Heart left ventricle (tissue), 16 donors: ENCODE results near the gene LMAN1L. TPM values are rescaled to one million over a fixed set of nuclear protein-coding genes. Genes with fewer than 3 reads are reported as not detected.

Source experiments
- ATAC-seq, 4 donors: fragments of 200-7000 bp; cut with Tn5 transposase; one replicate each; pipeline ENCODE4 v1.9.1; 2020 to 2022; ENCODE audit warnings: moderate library complexity in 4 of 4, mild to moderate bottlenecking in 3 of 4, moderate number of reproducible peaks in 1 of 4
- DNase-seq, 5 donors: peaks; one replicate each; pipeline ENCODE4 v3.0.0-alpha.2; 2020
- H3K27ac ChIP-seq, 12 donors: fragments of 200-600 bp; sonication (generic) in 4 of 12; one replicate each; pipeline versions ENCODE4 v1.5.0 to v1.8.0; 2016 to 2022; ENCODE audit warnings: mild to moderate bottlenecking in 2 of 12
- H3K27me3 ChIP-seq, 9 donors: fragments of 200-600 bp; sonication (generic) in 2 of 9; one replicate each; pipeline versions ENCODE4 v1.5.1 to v1.8.0; 2016 to 2022; ENCODE audit warnings: mild to moderate bottlenecking in 3 of 9
- H3K36me3 ChIP-seq, 9 donors: fragments of 200-600 bp; sonication (generic) in 2 of 9; one replicate each; pipeline versions ENCODE4 v1.5.0 to v1.8.0; 2018 to 2022; ENCODE audit warnings: mild to moderate bottlenecking in 2 of 9
- H3K4me1 ChIP-seq, 12 donors: fragments of 200-600 bp; sonication (generic) in 4 of 12; one replicate each; pipeline versions ENCODE4 v1.5.0 to v1.8.0; 2016 to 2022; ENCODE audit warnings: mild to moderate bottlenecking in 3 of 12
- H3K4me3 ChIP-seq, 12 donors: fragments of 200-600 bp; sonication (generic) in 4 of 12; one replicate each; pipeline versions ENCODE4 v1.5.0 to v1.8.0; 2017 to 2022; ENCODE audit warnings: mild to moderate bottlenecking in 9 of 12, moderate library complexity in 4 of 12
- H3K9me3 ChIP-seq, 12 donors: fragments of 200-600 bp; sonication (generic) in 4 of 12; one replicate each; pipeline versions ENCODE4 v1.5.0 to v1.8.0; 2016 to 2022; ENCODE audit warnings: mild to moderate bottlenecking in 1 of 12
- CTCF ChIP-seq, 12 donors: fragments of 200-600 bp; sonication (generic) in 4 of 12; IDR thresholded peaks; one replicate each; pipeline versions ENCODE4 v1.5.0 to v1.8.0; 2018 to 2022; ENCODE audit warnings: antibody characterized with exemption in 12 of 12, mild to moderate bottlenecking in 5 of 12
- POLR2A ChIP-seq, 2 donors: fragments of 450-650 bp; IDR thresholded peaks; one replicate each; pipeline ENCODE4 v1.6.1; 2017; ENCODE audit warnings: antibody characterized with exemption in 2 of 2, mild to moderate bottlenecking in 2 of 2, moderate library complexity in 2 of 2
- WGBS, 4 donors: extraction: QIAGEN DNeasy Blood & Tissue Kit in 2 of 4; methylation state at CpG; one replicate each; pipeline versions ENCODE4 v1.1.5 to v1.1.7; 2013 to 2018; 5-methylcytosine and 5-hydroxymethylcytosine counted together
- intact Hi-C, 10 donors: fragments of 100-400 bp; cut with DNase I; formaldehyde crosslinking; loops; one replicate each; pipeline versions ENCODE4 v1.11.1 to v1.14.2; 2022
- polyA plus RNA-seq, 2 donors: library from polyadenylated mRNA; stranded (reverse); fragments of 200-250 nt; gene quantifications; one replicate each; pipeline ENCODE4 v1.2.3, GENCODE V29; 2013
- total RNA-seq, 9 donors: library from RNA; depleted of rRNA in 2 of 9; stranded (reverse); fragments of >200 nt in 2 of 9; fragmentation: NEBNext Ultra II Directional in 3 of 9; extraction: Animal tissue kit (Norgen Biotek cat#: 25700) in 3 of 9; gene quantifications; one replicate each; pipeline versions ENCODE4 v1.1.0 to v1.2.4, GENCODE V29; 2016 to 2023
- donor health status: ischemic (EF 13 %, LVEDD 7.1; RV severe dilation, severe dysfunction).
- donor health status: healthy with polysubstance abuse.
- donor health status: DM: no; HTN: yes; CAD: no.
- donor health status: DM: no; HTN: no; CAD: no.
- donor health status: ischemic (EF 25% LVEDD 6.9; RV normal size, moderate dysfunction).
- donor health status: ischemic (EF 25% LVEDD 5.7; RV mildly dilated, moderate dysfunction).
- donor health status: healthy.
- donor health status: DM: yes; HTN: yes; CAD: no.
- donor health status: ischemic (EF 35%, LVEDD 5.7; RV mildly dilated, moderate dysfunction).
- donor health status: nonischemic (EF 11% LVEDD 7.7; RV severe dilation, severe dysfunction).
- donor health status: DM: yes; HTN: yes; CAD: no.
- donor health status: PGD.
- donor health status: ischemic (EF 29% LVEDD 5.4; RV normal size, mild dysfunction).
- donor health status: nonischemic (EF 23%, LVEDD 6.1; RV moderate dilation, normal function).

LMAN1L gene
- total and polyA plus RNA-seq, 11 donors = 0.19 to 16.3 (median 6.8) TPM; not detected in 1

GRCh38 chr15:74829486-74829885, 16.9 kb downstream of the LMAN1L start:
- Histone ChIP-seq H3K36me3 (no peaks in the 10 kb centered on the region), H3K27me3 (peaks cover 0 to 25% (median 16%) of the 10 kb centered on the region in 9 donors), H3K4me3 (no peak overlapping the region), H3K27ac (no peak overlapping the region), H3K9me3 (no peaks in the 10 kb centered on the region), H3K4me1 (peaks cover 0 to 20% (median 6%) of the 10 kb centered on the region in 12 donors)
- no peak for TF ChIP-seq CTCF (IDR thresholded peaks at IDR 0.05)
- no peak for TF ChIP-seq POLR2A (IDR thresholded peaks at IDR 0.05)
- intact Hi-C loops = no loop called here
- DNase-seq (no peak), ATAC-seq (no peak)
- WGBS, 4 donors = 62 to 69% (median 65%) methylated on average over 3 of the region's 3 CpGs

- Histone ChIP-seq H3K36me3 (no peaks in the 10 kb centered on the region), H3K27ac (no peak overlapping the region), H3K9me3 (no peaks in the 10 kb centered on the region), H3K27me3 (peaks cover 0 to 25% (median 16%) of the 10 kb centered on the region in 9 donors), H3K4me3 (no peak overlapping the region), H3K4me1 (peaks cover 0 to 20% (median 6%) of the 10 kb centered on the region in 12 donors)
- WGBS, 4 donors = 42 to 59% (median 50%) methylated on average over 5 to 6 of the region's 6 CpGs
- ATAC-seq (no peak), DNase-seq (no peak)
- TF ChIP-seq CTCF (IDR thresholded peaks at IDR 0.05) (no peak), POLR2A (IDR thresholded peaks at IDR 0.05) (no peak)
- intact Hi-C loops = loop anchor here in 1 of 10 donors (5.0 kb wide), 1 partner anchor 58 kb away; no protein-coding TSS in a partner anchor
Measured at GRCh38 chr15:74829991-74830390, 17.4 kb downstream of the LMAN1L start.

- H3K4me1 ChIP-seq = peaks cover 0 to 20% (median 6%) of the 10 kb centered on the region in 12 donors
- WGBS, 4 donors = 42 to 63% (median 56%) methylated on average over 5 of the region's 5 CpGs
- peak overlapping the region in 8 of 12 donors; percentile 17 to 78 (median 58) for H3K27ac ChIP-seq
- peaks cover 0 to 25% (median 16%) of the 10 kb centered on the region in 9 donors for H3K27me3 ChIP-seq
- peaks cover 0 to 6% (median 0%) of the 10 kb centered on the region in 9 donors for H3K36me3 ChIP-seq
- no peaks in the 10 kb centered on the region for H3K9me3 ChIP-seq
- ATAC-seq (peak; percentile 78 to 89 (median 80)), DNase-seq (peak in 4 of 5 donors; percentile 44 to 80 (median 68))
- intact Hi-C loops = loop anchor here in 1 of 10 donors (5.0 kb wide), 1 partner anchor 59 kb away; no protein-coding TSS in a partner anchor
- TF ChIP-seq POLR2A (IDR thresholded peaks at IDR 0.05) (no peak), CTCF (IDR thresholded peaks at IDR 0.05) (no peak)
- H3K4me3 ChIP-seq = no peak overlapping the region
Measured at GRCh38 chr15:74830868-74831267, 18.2 kb downstream of the LMAN1L start.

- H3K27ac ChIP-seq = peak overlapping the region in 7 of 12 donors; percentile 17 to 78 (median 57)
- H3K27me3 ChIP-seq = peaks cover 0 to 20% (median 11%) of the 10 kb centered on the region in 9 donors
- H3K4me1 ChIP-seq = peaks cover 0 to 14% (median 6%) of the 10 kb centered on the region in 12 donors
- TF ChIP-seq POLR2A (IDR thresholded peaks at IDR 0.05) = no peak
- no peak for TF ChIP-seq CTCF (IDR thresholded peaks at IDR 0.05)
- ATAC-seq (peak in 2 of 4 donors; percentile 3 to 15), DNase-seq (no peak)
- 61 to 71% (median 65%) methylated on average over 10 to 15 of the region's 15 CpGs for WGBS, 4 donors
- H3K4me3 ChIP-seq = no peak overlapping the region
- intact Hi-C loops = loop anchor here in 1 of 10 donors (5.0 kb wide), 1 partner anchor 60 kb away; no protein-coding TSS in a partner anchor
- peaks cover 0 to 14% (median 3%) of the 10 kb centered on the region in 9 donors for H3K36me3 ChIP-seq
- H3K9me3 ChIP-seq = no peaks in the 10 kb centered on the region
Measured at GRCh38 chr15:74831813-74832495, 19.3 kb downstream of the LMAN1L start.
